Activated T-cell treated with anti-CD3 and anti-CD28 coated beads, Interleukin-2, amount 50 U/mL, for 4 hours (primary cell): ENCODE data around the gene SLC25A42. TPM values are rescaled to one million over a fixed set of nuclear protein-coding genes. Genes with fewer than 3 reads are reported as not detected.
"Not testable (repeated sequence)": the region's sequence is repeated elsewhere in the genome, so short reads cannot be mapped to it uniquely, and the experiment has no call there.

Experiments used
- ATAC-seq, 2 donors: fragments of 200-7000 bp; cut with Tn5 transposase; one replicate each; pipeline ENCODE4 v1.10.0; 2021
- DNase-seq: peaks from one replicate; pipeline ENCODE4 v3.0.0-alpha.2; 2020
- H3K27me3 Mint-ChIP-seq: one replicate; pipeline ENCODE4 v1.8.0; 2021; ENCODE audit warnings: low read depth, mixed read lengths
- H3K36me3 Mint-ChIP-seq: one replicate; pipeline ENCODE4 v1.8.0; 2022; ENCODE audit warnings: mixed read lengths; ENCODE audit not compliant: insufficient read depth
- H3K4me1 Mint-ChIP-seq: one replicate; pipeline ENCODE4 v1.8.0; 2021; ENCODE audit warnings: low read depth, mixed read lengths
- H3K4me3 Mint-ChIP-seq: one replicate; pipeline ENCODE4 v1.8.0; 2021; ENCODE audit warnings: mild to moderate bottlenecking, moderate library complexity, mixed read lengths
- H3K9me3 Mint-ChIP-seq: one replicate; pipeline ENCODE4 v1.8.0; 2021; ENCODE audit warnings: mixed read lengths
- total RNA-seq, 3 donors: library from RNA; stranded (reverse); gene quantifications; one replicate each; pipeline ENCODE4 v1.2.1, GENCODE V29; 2021

The SLC25A42 gene, protein sequence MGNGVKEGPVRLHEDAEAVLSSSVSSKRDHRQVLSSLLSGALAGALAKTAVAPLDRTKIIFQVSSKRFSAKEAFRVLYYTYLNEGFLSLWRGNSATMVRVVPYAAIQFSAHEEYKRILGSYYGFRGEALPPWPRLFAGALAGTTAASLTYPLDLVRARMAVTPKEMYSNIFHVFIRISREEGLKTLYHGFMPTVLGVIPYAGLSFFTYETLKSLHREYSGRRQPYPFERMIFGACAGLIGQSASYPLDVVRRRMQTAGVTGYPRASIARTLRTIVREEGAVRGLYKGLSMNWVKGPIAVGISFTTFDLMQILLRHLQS
- total RNA-seq = 10 to 100 TPM in 1 of 3 donors, 1 to 10 TPM in 2; 8.9 to 11.1 (median 8.9) TPM

- Mint-ChIP-seq H3K4me3 (peak within 1 kb of the TSS; percentile 79), H3K9me3 (no peaks in the 10 kb centered on the region), H3K36me3 (peaks cover 3% of the 10 kb centered on the region), H3K27me3 (no peaks in the 10 kb centered on the region), H3K4me1 (peaks cover 38% of the 10 kb centered on the region)
- DNase-seq (peak; percentile 98), ATAC-seq (peak; percentile 95 to 96)
Measured at GRCh38 chr19:19063183-19064097, at the start of gene SLC25A42. Gene SLC25A42, plus strand, starts transcription at chr19:19063994. Its CDS starts 32,131 bp downstream, at chr19:19096125.

- no peaks in the 10 kb centered on the region for H3K27me3 Mint-ChIP-seq
- no peak for ATAC-seq
- H3K4me1 Mint-ChIP-seq = peaks cover 18% of the 10 kb centered on the region
- no peak for DNase-seq
- H3K9me3 Mint-ChIP-seq = no peaks in the 10 kb centered on the region
- H3K4me3 Mint-ChIP-seq = no peak overlapping the region
- H3K36me3 Mint-ChIP-seq = peaks cover 34% of the 10 kb centered on the region
Measured at GRCh38 chr19:19021115-19021514, 42.7 kb upstream of the SLC25A42 start.

GRCh38 chr19:19022380-19022961 lies 41.3 kb upstream of the SLC25A42 start:
- Mint-ChIP-seq H3K27me3 (no peaks in the 10 kb centered on the region), H3K4me1 (peaks cover 21% of the 10 kb centered on the region), H3K9me3 (no peaks in the 10 kb centered on the region), H3K4me3 (no peak overlapping the region), H3K36me3 (peaks cover 33% of the 10 kb centered on the region)
- DNase-seq = no peak
- ATAC-seq = no peak

DNA sequence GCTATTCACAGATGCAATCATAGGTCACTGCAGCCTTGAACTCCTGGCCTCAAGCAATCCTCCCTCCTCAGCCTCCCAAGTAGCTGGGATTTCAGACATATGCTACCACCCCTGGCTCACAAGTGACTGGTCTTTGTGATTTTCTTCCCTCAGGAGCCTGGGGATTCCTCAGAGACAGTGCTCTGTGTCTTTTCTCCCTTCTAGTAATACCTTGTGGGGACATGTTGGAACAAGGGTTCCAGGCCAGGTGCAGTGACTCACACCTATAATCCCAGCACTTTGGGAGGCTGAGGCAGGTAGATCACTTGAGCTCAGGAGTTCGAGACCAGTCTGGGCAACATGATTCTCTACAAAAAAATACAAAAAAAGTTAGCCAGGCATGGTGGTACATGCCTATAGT lies 40.4 kb upstream of the SLC25A42 start:
- not testable (repeated sequence) for H3K9me3 Mint-ChIP-seq, ATAC-seq, DNase-seq, H3K27me3 Mint-ChIP-seq, H3K4me3 Mint-ChIP-seq
- Mint-ChIP-seq H3K4me1 (peaks cover 25% of the 10 kb centered on the region), H3K36me3 (peaks cover 40% of the 10 kb centered on the region)

DNA sequence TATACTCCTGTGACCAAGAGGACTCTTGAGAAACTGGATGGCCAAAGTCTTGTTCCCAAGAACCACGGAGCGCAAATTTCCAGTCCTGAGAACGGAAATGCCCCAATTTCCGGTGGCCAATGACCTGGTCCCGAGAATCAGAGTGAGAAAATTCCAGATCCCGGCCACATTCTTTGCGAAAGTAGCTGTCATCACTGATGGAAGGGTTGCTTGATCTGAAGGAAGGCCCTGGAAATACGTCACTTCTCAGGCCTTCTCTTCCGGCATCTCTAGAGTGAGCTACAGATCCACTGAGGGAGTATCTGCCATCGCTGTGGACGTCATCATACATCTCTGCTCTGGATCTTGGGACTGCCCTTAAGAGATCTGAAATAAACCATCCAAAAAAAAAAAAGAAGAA lies 37.9 kb upstream of the SLC25A42 start:
- Mint-ChIP-seq H3K4me1 (peaks cover 25% of the 10 kb centered on the region), H3K9me3 (no peaks in the 10 kb centered on the region), H3K27me3 (no peaks in the 10 kb centered on the region), H3K4me3 (no peak overlapping the region), H3K36me3 (peaks cover 45% of the 10 kb centered on the region)
- DNase-seq (no peak), ATAC-seq (no peak)

DNA sequence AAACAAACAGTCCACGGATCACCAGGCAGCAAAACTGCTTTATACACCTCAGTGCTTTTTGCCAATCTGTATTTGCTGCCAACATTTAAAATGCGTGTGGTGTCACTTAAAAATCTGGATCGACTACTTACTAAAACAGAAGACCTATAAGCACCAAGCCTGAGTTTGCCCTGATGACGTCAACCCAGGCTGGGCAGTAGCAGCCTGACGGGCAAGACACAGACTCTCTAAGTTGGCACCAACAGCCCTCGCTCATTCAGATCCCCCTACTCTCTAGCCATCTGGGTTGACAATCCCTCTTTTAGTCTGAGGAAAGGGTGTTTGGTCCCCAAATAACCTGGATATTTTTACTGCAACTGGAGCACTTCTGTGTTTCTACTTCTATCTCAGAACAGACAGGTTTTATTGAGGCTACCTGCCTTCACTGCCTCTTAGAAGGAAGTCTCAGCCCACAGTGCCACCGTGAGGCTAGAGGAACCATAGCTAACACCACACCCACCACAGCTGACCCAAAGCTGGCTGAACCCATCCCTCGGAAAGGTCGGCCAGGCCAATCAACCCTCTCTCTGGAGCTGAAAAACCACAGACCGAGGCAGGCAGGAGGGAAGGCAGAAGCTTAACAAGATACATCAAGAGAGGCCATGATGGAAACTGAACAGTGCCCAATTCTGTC lies 37.4 kb upstream of the SLC25A42 start:
- Mint-ChIP-seq H3K27me3 (no peaks in the 10 kb centered on the region), H3K4me1 (peaks cover 21% of the 10 kb centered on the region), H3K9me3 (no peaks in the 10 kb centered on the region), H3K4me3 (no peak overlapping the region), H3K36me3 (peaks cover 43% of the 10 kb centered on the region)
- ATAC-seq = no peak
- no peak for DNase-seq

DNA sequence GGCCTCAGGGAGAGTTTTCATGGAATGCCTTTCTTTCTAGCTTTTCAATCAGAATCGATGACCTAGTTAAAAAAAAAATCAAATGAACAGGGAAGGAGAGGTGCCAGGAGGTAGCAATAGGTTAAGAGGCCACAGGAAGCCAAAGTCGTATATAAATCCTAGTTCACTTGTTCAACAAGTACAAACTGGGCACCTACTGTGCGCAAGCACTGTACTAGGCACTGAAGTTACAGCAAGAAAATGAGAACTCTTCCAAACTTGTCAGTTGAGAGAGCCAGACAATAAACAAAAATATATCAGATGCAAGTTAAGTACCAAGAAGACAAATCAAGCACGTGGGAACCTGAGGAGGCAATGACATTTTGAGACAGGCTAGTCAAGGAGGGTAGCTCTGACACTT lies 36.6 kb upstream of the SLC25A42 start:
- Mint-ChIP-seq H3K4me3 (peak overlapping the region; percentile 12), H3K27me3 (no peaks in the 10 kb centered on the region), H3K4me1 (peaks cover 25% of the 10 kb centered on the region), H3K36me3 (peaks cover 42% of the 10 kb centered on the region), H3K9me3 (no peaks in the 10 kb centered on the region)
- ATAC-seq = no peak
- no peak for DNase-seq

DNA sequence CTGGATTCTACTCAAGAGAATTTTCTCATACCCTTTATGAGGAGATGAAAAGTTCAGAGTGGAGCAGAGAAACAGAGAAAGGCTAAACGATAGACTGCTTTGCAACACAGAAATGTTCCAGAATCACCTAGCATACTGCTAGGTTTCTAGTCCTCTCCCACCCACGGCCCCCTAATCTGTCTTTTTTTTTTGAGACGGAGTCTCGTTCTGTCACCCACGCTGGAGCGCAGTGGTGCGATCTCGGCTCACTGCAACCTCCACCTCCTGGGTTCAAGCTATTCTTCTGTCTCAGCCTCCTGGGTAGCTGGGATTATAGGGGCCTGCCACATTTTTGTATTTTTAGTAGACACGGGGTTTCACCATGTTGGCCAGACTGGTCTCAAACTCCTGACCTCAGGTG lies 35.3 kb upstream of the SLC25A42 start:
- no peak for DNase-seq
- no peak overlapping the region for H3K4me3 Mint-ChIP-seq
- ATAC-seq = no peak
- H3K4me1 Mint-ChIP-seq = peaks cover 18% of the 10 kb centered on the region
- H3K36me3 Mint-ChIP-seq = peaks cover 41% of the 10 kb centered on the region
- no peaks in the 10 kb centered on the region for H3K9me3 Mint-ChIP-seq
- no peaks in the 10 kb centered on the region for H3K27me3 Mint-ChIP-seq

GRCh38 chr19:19031891-19032290 lies 31.9 kb upstream of the SLC25A42 start:
- Mint-ChIP-seq H3K9me3 (no peaks in the 10 kb centered on the region), H3K36me3 (peaks cover 24% of the 10 kb centered on the region), H3K4me3 (peak overlapping the region; percentile 85), H3K27me3 (no peaks in the 10 kb centered on the region), H3K4me1 (peaks cover 30% of the 10 kb centered on the region)
- ATAC-seq (no peak), DNase-seq (no peak)

DNA sequence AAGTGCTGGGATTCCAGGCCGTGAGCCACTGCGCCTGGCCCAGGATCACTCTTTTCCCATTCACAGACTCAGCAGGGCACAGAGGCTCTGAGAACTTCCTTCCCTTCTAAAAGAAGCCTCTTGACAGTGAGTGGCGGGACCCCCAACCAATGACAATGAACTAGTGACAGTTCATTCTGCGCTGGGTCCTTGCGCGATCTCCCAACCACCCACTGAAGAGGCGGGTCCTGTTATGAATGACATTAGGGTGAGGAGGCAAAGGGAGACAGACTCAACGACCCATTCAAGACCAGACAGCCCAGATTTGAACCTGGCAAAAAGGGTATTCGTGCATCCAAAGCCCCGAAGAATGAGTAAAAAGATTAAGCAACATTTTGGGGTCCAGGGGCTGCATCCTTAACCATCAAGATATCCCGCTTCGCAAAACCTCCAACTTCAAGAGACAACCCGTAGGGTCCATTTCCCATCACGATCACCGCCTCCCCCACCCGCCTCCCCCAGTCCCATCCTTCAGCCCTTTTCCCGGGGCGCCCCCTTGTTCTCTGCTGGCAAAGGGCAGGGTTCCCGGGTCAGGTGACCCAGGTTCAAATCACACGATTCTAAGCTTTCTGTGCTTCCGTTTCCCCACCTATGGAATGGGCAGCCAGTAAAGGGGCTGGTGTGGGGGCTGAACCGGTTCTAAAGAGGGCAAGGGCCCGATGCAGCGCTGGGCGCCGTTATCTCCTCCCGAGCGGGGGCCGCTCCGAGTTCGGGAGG lies 31.2 kb upstream of the SLC25A42 start:
- peaks cover 20% of the 10 kb centered on the region for H3K36me3 Mint-ChIP-seq
- peak; percentile 60 to 65 for ATAC-seq
- H3K9me3 Mint-ChIP-seq = no peaks in the 10 kb centered on the region
- H3K4me1 Mint-ChIP-seq = peaks cover 25% of the 10 kb centered on the region
- H3K27me3 Mint-ChIP-seq = no peaks in the 10 kb centered on the region
- peak; percentile 72 for DNase-seq
- peak overlapping the region; percentile 85 for H3K4me3 Mint-ChIP-seq

DNA sequence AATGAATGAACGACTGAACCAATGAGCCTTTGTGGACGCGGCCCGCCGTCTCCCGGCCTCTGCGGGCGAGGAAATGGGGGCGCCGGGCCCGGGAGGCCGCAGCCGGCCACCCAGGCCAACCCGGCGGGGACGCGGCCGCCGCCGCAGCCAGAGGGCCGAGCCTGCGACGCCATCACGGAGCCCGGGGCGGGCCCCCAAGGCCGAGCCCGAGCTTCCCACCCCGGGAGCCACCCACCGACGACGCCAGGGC lies 30.7 kb upstream of the SLC25A42 start:
- Mint-ChIP-seq H3K4me3 (peak overlapping the region; percentile 85), H3K27me3 (no peaks in the 10 kb centered on the region), H3K4me1 (peaks cover 24% of the 10 kb centered on the region), H3K9me3 (no peaks in the 10 kb centered on the region), H3K36me3 (peaks cover 15% of the 10 kb centered on the region)
- ATAC-seq (no peak), DNase-seq (no peak)

DNA sequence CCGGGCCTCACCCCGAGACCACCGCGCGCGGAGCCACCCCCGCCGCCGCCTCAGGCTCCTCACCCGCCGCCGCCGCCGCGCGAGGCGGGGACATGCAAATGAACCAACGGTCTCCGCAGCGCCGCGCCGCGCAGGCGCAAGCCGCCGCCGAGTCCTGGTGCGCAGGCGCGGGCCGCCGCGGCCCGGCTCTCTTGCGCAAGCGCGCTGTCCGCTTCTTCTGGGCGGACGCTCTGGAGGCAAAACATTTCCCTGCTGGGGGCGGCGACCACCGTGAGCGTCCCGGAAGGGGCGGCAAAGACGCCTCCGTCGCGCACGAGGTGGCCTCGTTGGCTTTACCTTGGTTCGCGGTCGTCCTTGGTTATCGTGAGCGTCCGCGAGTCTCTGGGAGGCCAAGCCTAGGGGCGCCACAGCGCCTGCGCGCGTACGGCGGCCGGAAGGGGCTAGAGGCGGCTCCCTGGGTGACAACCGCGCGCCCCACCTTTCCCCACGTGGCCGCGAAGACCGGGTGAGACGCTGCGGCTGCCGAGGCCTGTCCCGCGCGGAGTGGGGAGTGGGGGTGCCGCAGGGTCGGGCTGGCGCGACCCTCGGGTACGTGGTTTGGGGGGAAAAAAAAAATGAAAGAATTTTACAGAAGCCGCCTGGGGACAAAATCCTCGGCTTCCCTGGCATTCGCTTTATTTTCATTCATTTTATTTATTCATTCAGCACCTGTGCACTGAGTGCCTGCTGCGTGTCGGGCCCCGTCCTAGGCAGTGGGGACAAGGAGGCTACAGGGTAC lies 30.2 kb upstream of the SLC25A42 start, which contains the start of the genes ARMC6 and SUGP2:
Gene ARMC6 (plus strand): TSS at position 178 of the 778 bp plus-strand sequence. CDS start 607 bp downstream, outside the sequence.
Gene SUGP2 (minus strand): TSS at position 92 of the 778 bp plus-strand sequence. CDS start 2,446 bp downstream, outside the sequence.
- H3K27me3 Mint-ChIP-seq = no peaks in the 10 kb centered on the region
- peak within 1 kb of the TSS; percentile 91 for H3K4me3 Mint-ChIP-seq
- no peaks in the 10 kb centered on the region for H3K9me3 Mint-ChIP-seq
- ATAC-seq = peak; percentile 82 to 83
- H3K4me1 Mint-ChIP-seq = peaks cover 21% of the 10 kb centered on the region
- peaks cover 12% of the 10 kb centered on the region for H3K36me3 Mint-ChIP-seq
- peak; percentile 85 for DNase-seq

GRCh38 chr19:19034204-19034624 lies 29.6 kb upstream of the SLC25A42 start:
- no peaks in the 10 kb centered on the region for H3K9me3 Mint-ChIP-seq
- DNase-seq = peak; percentile 56
- no peaks in the 10 kb centered on the region for H3K27me3 Mint-ChIP-seq
- peaks cover 12% of the 10 kb centered on the region for H3K36me3 Mint-ChIP-seq
- ATAC-seq = peak; percentile 58 to 61
- H3K4me3 Mint-ChIP-seq = peak overlapping the region; percentile 91
- H3K4me1 Mint-ChIP-seq = peaks cover 24% of the 10 kb centered on the region
